H1 (cell line): ENCODE measurements around the gene DSG2. TPM values are rescaled to one million over a fixed set of nuclear protein-coding genes. Genes with fewer than 3 reads are reported as not detected.

Source experiments
- CHD2 ChIP-seq: IDR thresholded peaks from 2 replicates; pipeline ENCODE4 v1.6.1; 2012; ENCODE audit warnings: low read length, improper control_type of control experiment
- polyA plus RNA-seq, 7 experiments: library from polyadenylated mRNA; depleted of rRNA in 3 of 7; stranded (reverse) in 5 of 7; unstranded in 2 of 7; fragments of >200 nt in 5 of 7; fragments of 200-250 nt in 2 of 7; gene quantifications; 1 replicate in 5 of 7; 2 replicates in 1 of 7; 4 replicates in 1 of 7; pipeline versions ENCODE4 v1.2.1 to v1.2.3, GENCODE V29; 2011 to 2013; ENCODE audit warnings: missing spikeins in 2 of 7, mixed read lengths in 2 of 7
- total RNA-seq: library from RNA; stranded (reverse); fragmentation: NEBNext Ultra II Directional; extraction: Animal tissue kit (Norgen Biotek cat#: 25700); gene quantifications from 2 replicates; pipeline ENCODE4 v1.2.1, GENCODE V29; 2021

Gene DSG2
- total and polyA plus RNA-seq, 2 of the 8 experiments (the other 6 are each of a cell fraction or from before 2014, with no cell fraction given), result 60.1 to 144 TPM

DNA sequence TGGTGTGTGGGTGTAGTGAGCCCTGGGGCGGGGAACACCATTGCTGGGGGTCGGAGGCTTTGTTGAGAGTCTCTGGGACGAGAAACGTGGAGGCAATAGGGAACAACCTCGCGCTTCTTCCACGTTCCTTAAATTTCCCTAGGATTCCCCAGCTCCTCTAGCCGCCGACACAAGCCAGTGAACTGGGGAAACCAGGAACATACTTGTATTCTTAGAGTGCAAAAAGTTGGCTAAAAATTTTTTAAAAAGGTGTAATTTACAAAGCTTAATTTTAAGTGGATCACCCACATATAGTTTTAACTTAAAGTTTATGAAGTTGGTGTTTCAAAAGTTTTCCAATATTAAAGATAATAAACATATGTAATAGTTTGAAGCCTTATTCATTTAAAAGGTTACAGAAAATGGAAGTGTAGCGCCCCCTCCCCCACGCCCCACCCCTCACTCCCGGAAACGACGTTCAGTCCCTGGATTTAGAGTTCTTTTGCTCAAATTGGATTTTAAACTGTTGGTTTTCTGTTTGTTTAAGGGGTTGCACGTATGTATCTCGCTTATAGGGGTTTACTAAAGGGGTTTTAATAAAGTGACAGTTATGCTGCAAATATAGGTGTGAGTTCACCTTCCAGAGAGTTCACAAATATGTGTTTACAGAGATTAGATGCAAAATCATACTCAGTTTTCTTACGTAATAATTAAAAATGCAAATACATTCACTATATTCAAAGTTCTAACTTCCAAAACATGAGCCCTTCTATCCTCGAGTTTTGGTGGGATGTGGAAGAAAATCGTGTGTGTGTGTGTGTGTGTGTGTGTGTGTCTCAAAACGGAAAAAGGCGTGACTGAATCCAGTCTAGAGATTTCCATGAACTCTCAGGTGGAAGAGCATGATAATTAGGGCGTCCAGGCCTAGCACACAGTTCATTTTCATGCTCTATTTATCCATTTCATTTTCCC is 872 bp downstream of the DSG2 start (continued):
- TF ChIP-seq CHD2, result no peak
